Activated T-cell treated with anti-CD3 and anti-CD28 coated beads, Interleukin-2, amount 50 U/mL, for 48 hours (primary cell): ENCODE data around the gene ZNF670.
"Not testable (repeated sequence)": the region's sequence is repeated elsewhere in the genome, so short reads cannot be mapped to it uniquely, and the experiment has no call there.

Experiments used
- DNase-seq, 2 experiments: peaks; one replicate each; pipeline ENCODE4 v3.0.0-alpha.2; 2020

The ZNF670 gene

GRCh38 chr1:247078258-247079140 lies at the start of gene ZNF670:
ZNF670 (minus strand) TSS chr1:247078811; CDS start chr1:247078596, 215 bp downstream.
- DNase-seq: peak; percentile 94

GRCh38 chr1:247127519-247128282 lies 49.1 kb upstream of the ZNF670 start:
- DNase-seq: not testable (repeated sequence)

- not testable (repeated sequence) for DNase-seq
Observed at GRCh38 chr1:247126601-247127000, 48.0 kb upstream of the ZNF670 start.

GRCh38 chr1:247126166-247126565 lies 47.6 kb upstream of the ZNF670 start:
- not testable (repeated sequence) for DNase-seq

GRCh38 chr1:247121382-247121781 lies 42.8 kb upstream of the ZNF670 start:
- DNase-seq: no peak

- not testable (repeated sequence) for DNase-seq
Observed at GRCh38 chr1:247120408-247120668, 41.7 kb upstream of the ZNF670 start.

- DNase-seq: no peak
Observed at GRCh38 chr1:247119600-247120407, 41.2 kb upstream of the ZNF670 start.

GRCh38 chr1:247118946-247119446 lies 40.4 kb upstream of the ZNF670 start:
- peak; percentile 57 to 62 for DNase-seq

GRCh38 chr1:247115545-247115944 lies 36.9 kb upstream of the ZNF670 start:
- no peak for DNase-seq

- no peak for DNase-seq
Observed at GRCh38 chr1:247115141-247115510, 36.5 kb upstream of the ZNF670 start.

- DNase-seq: no peak
Observed at GRCh38 chr1:247114351-247115140, 35.9 kb upstream of the ZNF670 start.

GRCh38 chr1:247113733-247114271 lies 35.2 kb upstream of the ZNF670 start:
- DNase-seq: no peak

- DNase-seq: no peak
Observed at GRCh38 chr1:247113094-247113497, 34.5 kb upstream of the ZNF670 start.

- DNase-seq: no peak
Observed at GRCh38 chr1:247112479-247112781, 33.8 kb upstream of the ZNF670 start.

GRCh38 chr1:247111700-247112478 lies 33.3 kb upstream of the ZNF670 start:
- no peak for DNase-seq

GRCh38 chr1:247111259-247111699 lies 32.7 kb upstream of the ZNF670 start:
- no peak for DNase-seq

- peak; percentile 58 for DNase-seq
Observed at GRCh38 chr1:247110627-247111258, 32.1 kb upstream of the ZNF670 start.

- DNase-seq: no peak
Observed at GRCh38 chr1:247107694-247108093, 29.1 kb upstream of the ZNF670 start.

GRCh38 chr1:247105966-247106365 lies 27.4 kb upstream of the ZNF670 start:
- no peak for DNase-seq

GRCh38 chr1:247104965-247105364 lies 26.4 kb upstream of the ZNF670 start:
- DNase-seq: no peak
